Neutrophil (primary cell): ENCODE data around the gene NPHP4.

Experiments
- H3K27ac ChIP-seq: fragments of 200-600 bp; sonication (generic); 2 replicates; pipeline ENCODE4 v1.5.1; 2016; ENCODE audit warnings: mild to moderate bottlenecking, moderate library complexity
- H3K27me3 ChIP-seq: fragments of 200-600 bp; sonication (generic); 2 replicates; pipeline ENCODE4 v1.6.0; 2016; ENCODE audit warnings: mild to moderate bottlenecking
- H3K36me3 ChIP-seq: fragments of 200-600 bp; sonication (generic); 2 replicates; pipeline ENCODE4 v1.5.1; 2017
- H3K4me1 ChIP-seq, 2 experiments: fragments of 200-600 bp in 1 of 2; sonication (generic) in 1 of 2; 1 replicate in 1 of 2; 2 replicates in 1 of 2; pipeline versions ENCODE4 v1.5.1 to v1.6.1; 2013 to 2016; ENCODE audit warnings: low read depth in 1 of 2, low read length in 1 of 2, mild to moderate bottlenecking in 1 of 2, moderate library complexity in 1 of 2; ENCODE audit not compliant: control insufficient read depth in 1 of 2, insufficient read depth in 1 of 2
- H3K4me3 ChIP-seq, 2 experiments: fragments of 200-600 bp in 1 of 2; sonication (generic) in 1 of 2; 1 replicate in 1 of 2; 2 replicates in 1 of 2; pipeline ENCODE4 v1.5.1; 2013 to 2016; ENCODE audit warnings: low read depth in 1 of 2, low read length in 1 of 2, mild to moderate bottlenecking in 1 of 2, moderate library complexity in 1 of 2
- H3K9me3 ChIP-seq: fragments of 200-600 bp; sonication (generic); 2 replicates; pipeline ENCODE4 v1.5.1; 2016
- CTCF ChIP-seq: fragments of 200-600 bp; sonication (generic); IDR thresholded peaks from 2 replicates; pipeline ENCODE4 v1.5.1; 2016; ENCODE audit warnings: antibody characterized with exemption

Gene NPHP4

GRCh38 chr1:5877001-5877400 is 115.2 kb downstream of the NPHP4 start:
- no peaks in the 10 kb centered on the region for H3K4me1 ChIP-seq
- H3K36me3 ChIP-seq: peaks cover 26% of the 10 kb centered on the region
- H3K27ac ChIP-seq: no peak overlapping the region
- H3K9me3 ChIP-seq: no peaks in the 10 kb centered on the region
- H3K27me3 ChIP-seq: no peaks in the 10 kb centered on the region
- no peak for TF ChIP-seq CTCF
- no peak overlapping the region for H3K4me3 ChIP-seq

- no peak overlapping the region for H3K27ac ChIP-seq
- no peaks in the 10 kb centered on the region for H3K9me3 ChIP-seq
- TF ChIP-seq CTCF: no peak
- H3K4me3 ChIP-seq: no peak overlapping the region
- peaks cover 32% of the 10 kb centered on the region for H3K36me3 ChIP-seq
- H3K27me3 ChIP-seq: no peaks in the 10 kb centered on the region
- no peaks in the 10 kb centered on the region for H3K4me1 ChIP-seq
These were observed 116.1 kb downstream of the NPHP4 start for GRCh38 chr1:5876094-5876650.

GRCh38 chr1:5875345-5875910 is 116.8 kb downstream of the NPHP4 start:
- no peak for TF ChIP-seq CTCF
- H3K27me3 ChIP-seq: no peaks in the 10 kb centered on the region

GRCh38 chr1:5874416-5875110 is 117.7 kb downstream of the NPHP4 start:
- Histone ChIP-seq H3K4me1 (no peaks in the 10 kb centered on the region), H3K4me3 (no peak overlapping the region), H3K27me3 (no peaks in the 10 kb centered on the region), H3K36me3 (peaks cover 36% of the 10 kb centered on the region), H3K9me3 (no peaks in the 10 kb centered on the region), H3K27ac (no peak overlapping the region)
- no peak for TF ChIP-seq CTCF

More at GRCh38 chr1:5875345-5875910, 116.8 kb downstream of the NPHP4 start:
- H3K4me1 ChIP-seq: no peaks in the 10 kb centered on the region
- no peaks in the 10 kb centered on the region for H3K9me3 ChIP-seq
- no peak overlapping the region for H3K4me3 ChIP-seq
- no peak overlapping the region for H3K27ac ChIP-seq
- H3K36me3 ChIP-seq: peaks cover 36% of the 10 kb centered on the region

- Histone ChIP-seq H3K36me3 (peaks cover 33% of the 10 kb centered on the region), H3K4me1 (no peaks in the 10 kb centered on the region), H3K27me3 (no peaks in the 10 kb centered on the region), H3K9me3 (no peaks in the 10 kb centered on the region), H3K27ac (no peak overlapping the region), H3K4me3 (no peak overlapping the region)
- no peak for TF ChIP-seq CTCF
These were observed 118.7 kb downstream of the NPHP4 start for GRCh38 chr1:5873556-5873955.
